GM12801 (cell line): ENCODE data around the gene TSPAN4.

Experiments used
- TF ChIP-seq, protein P1 (sequence below): IDR thresholded peaks from one replicate; pipeline ENCODE4 v1.5.1; 2011; ENCODE audit warnings: control low read depth; ENCODE audit not compliant: insufficient read length; ENCODE audit errors: extremely low read depth

Gene TSPAN4

DNA sequence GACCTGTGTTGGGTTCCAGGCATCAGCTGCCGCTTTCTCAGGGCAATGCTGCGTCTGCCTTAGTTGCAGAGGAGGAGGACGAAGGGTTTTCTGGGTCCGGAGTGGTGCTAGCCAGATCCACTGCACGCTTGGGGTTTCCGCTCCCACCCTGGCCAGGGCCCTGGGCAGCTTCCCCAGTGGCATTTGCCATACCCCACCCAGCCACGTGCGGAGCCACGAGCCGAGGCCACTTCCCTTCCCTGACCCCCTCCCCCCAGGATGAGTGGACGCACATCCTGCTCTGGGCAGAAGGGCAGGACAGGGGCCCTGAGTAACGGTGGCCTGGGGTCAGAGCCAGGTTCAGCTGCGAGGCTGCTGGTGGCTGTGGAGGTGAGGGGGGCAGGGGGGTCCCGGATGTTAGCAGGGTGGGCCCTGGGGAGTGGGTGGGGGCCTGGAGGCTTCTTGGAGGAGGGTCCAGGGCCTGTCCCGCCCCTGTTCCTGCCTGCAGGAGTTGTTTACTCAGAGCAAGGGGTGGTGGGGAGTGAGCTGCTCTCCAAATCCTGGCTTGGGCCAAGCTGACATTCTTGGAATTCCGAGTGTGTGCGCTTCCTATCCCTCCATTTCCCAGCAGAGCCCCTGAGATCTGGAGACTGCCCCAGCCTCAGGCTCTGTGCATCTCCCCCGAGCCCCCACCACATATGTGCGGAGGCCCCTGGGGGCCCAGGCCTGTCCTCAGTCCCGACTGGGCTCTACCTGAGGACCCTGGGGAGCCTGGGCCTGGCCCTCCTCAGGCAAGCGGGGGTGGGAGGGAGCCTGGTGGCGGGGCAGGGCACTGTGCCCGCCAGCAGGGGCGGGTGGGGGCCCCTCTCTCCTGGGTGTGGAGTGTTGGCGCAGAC is 1.4 kb downstream of the TSPAN4 start:
- TF ChIP-seq, protein P1, sequence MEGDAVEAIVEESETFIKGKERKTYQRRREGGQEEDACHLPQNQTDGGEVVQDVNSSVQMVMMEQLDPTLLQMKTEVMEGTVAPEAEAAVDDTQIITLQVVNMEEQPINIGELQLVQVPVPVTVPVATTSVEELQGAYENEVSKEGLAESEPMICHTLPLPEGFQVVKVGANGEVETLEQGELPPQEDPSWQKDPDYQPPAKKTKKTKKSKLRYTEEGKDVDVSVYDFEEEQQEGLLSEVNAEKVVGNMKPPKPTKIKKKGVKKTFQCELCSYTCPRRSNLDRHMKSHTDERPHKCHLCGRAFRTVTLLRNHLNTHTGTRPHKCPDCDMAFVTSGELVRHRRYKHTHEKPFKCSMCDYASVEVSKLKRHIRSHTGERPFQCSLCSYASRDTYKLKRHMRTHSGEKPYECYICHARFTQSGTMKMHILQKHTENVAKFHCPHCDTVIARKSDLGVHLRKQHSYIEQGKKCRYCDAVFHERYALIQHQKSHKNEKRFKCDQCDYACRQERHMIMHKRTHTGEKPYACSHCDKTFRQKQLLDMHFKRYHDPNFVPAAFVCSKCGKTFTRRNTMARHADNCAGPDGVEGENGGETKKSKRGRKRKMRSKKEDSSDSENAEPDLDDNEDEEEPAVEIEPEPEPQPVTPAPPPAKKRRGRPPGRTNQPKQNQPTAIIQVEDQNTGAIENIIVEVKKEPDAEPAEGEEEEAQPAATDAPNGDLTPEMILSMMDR: no peak

DNA sequence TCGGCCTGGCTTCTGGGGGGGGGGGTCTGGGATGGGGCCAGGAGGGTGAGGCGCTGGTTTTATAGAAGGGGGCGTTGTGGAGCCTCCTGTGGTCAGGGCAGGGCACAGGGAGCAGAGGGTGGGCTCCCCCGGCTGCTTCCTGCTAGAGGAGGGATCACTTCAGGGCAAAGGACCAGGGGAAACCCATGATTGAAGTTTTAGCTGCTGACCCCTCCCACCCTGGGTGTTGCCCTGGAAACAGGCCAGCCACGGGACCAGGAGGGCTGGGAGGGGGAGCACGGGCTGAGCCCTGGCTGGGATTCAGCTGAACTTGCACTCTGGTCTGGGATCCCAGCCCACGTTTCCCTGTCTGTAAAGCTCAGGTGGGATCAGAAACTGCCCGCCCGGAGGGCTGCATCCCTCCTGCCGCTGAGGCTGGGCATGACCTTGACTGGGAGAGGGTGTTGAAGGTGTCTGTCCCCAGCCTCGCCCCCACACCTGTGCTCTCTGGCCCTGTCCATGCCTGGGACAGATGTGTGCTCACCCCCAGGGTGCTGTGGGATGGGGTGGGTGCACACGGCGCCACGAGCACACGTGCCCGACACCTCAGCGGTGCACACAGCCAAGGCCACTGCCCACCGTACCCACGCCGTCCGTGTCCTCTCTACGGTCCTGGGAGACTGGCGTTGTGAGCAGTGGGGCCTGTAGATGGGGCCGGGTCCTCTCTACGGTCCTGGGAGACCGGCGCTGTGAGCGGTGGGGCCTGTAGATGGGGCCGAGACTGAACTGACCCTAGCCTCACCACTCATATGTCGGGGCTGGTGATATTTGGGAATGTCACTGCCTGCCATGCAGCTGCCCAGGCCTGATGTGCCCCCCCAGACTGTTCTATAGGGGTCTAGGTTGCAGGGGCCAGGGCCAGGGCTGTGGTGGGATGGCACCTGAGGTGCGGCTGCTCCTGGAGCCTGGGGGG is 2.3 kb downstream of the TSPAN4 start:
- TF ChIP-seq, protein P1: no peak

DNA sequence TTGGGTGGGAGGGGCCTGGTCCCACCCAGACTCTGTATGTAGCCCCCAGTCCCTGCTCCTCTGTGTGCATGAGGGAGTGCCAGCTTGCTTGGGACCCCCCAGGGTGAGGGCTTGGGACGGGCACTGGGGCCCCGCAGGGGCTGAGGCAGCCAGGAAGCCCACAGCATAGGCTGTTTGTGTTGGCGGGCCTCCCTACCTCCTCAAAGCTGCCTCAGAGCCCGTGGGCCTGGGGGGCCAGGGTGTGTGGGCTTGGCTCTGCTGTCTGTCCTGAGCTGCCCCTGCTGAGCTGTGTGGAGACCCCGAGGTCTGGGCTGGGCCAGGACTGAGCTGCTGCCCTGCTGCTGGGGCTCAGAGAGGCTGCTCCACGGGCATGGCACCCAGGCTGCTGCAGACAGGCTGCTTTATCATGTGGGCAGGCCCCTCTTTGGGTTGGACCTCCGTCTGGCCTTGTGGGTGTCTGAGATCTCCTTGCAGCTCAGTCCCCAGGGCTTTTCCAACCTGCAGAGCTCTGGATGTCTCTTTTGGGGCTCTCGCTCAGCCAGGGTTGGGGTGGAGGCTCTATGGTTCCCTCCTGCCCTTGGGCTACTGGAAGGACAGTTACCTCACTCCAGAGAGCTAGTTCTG is 3.3 kb downstream of the TSPAN4 start:
- TF ChIP-seq, protein P1: no peak

DNA sequence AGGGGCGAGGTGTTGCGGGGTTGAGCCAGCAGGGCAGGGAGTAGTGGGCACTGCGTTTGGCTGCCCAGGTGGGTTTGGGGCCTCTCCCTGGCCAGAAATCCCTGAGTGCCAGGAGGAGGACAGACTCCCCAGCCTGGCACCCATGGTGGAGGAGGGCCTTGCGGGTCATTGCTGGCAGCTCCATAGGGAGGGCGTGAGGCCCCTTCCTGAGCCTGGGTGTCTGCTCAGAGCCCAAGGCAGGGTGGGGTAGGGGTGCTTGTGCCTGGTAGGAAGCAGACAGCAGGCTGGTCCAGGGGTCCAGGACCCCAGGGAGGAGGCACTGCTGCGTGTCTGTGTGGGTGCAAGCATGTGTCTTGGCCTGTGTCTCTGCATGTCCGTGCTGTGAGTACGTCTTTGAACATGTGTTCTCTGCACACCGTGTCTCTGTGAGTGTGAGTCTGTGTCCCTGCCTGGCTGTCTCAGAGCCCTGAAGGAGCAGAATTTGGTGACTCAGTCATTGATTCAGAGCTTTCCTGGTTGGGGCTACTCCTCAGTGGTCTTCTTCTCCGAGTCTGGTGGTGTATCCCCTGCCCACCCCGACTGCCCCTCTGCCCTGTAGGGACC is 3.9 kb downstream of the TSPAN4 start:
- TF ChIP-seq, protein P1: no peak

DNA sequence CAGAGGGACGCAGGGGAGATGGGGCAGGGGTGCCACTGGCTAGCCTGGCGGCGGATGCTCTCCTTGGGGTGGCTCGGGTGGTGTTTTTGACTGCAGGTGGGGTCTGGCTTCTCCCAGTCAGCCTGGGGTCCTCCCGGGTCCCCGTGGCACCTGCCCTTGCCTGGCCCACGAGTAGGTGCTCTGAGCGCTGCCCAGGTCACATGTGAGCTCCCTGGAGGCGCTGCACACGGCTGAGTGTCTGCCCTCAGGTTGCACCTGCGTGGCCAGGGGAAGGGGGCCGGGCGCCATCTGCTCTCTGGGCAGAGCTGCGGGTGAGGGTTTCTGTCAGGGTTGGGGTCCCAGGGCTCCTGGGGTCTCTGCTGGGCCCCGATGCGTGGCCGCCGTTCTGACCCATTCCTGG is 5.2 kb downstream of the TSPAN4 start:
- TF ChIP-seq, protein P1: no peak

DNA sequence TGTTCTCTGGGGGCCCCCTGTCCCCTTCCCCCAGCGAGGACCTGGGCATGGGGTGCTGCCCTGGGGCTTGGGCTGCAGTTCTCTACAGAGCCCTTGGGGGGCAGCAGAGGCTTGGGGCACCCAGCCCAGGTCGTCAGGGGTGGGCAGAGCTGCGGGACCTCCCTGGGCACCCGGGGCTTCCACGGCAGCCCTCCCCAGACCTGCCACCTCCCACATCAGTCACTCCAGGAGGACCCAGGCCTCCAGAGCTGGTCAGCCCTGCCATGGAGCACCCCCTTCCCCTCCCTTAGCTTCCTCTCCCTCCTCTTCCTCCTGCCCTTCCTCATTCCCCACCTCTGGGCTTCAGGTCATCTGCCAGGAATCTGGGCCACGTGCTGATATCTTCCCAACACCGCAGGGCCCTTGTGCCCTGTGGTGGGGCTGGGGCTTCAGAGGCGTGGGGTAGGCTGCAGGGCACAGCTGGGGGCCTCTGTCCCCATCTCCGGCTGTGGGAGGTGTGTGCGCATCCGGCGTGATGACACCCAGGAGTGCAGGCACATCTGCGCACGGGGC is 5.8 kb downstream of the TSPAN4 start:
- TF ChIP-seq, protein P1: no peak
